Common myeloid progenitor, CD34-positive (primary cell): ENCODE data around the gene HHAT.
A peak's percentile ranks its signal among the peaks of the same experiment; 100 is the strongest.

ENCODE experiments used
- CTCF ChIA-PET: fragments of 350-600 bp; sonication (Branson Sonifier 250); formaldehyde crosslinking; loops from one replicate; lab custom pipeline; 2021; ENCODE audit warnings: antibody characterized with exemption; lab: Charles Lee
- POLR2A ChIA-PET: fragments of 350-600 bp; sonication (Branson Sonifier 250); formaldehyde crosslinking; loops from one replicate; lab custom pipeline; 2021; ENCODE audit warnings: antibody characterized with exemption; lab: Charles Lee
- DNase-seq, 3 donors: peaks; one replicate each; pipeline versions ENCODE4 v3.0.0 to v3.0.0-alpha.2; 2013
- H3K27ac ChIP-seq, 2 experiments: 1 replicate in 1 of 2; 2 replicates in 1 of 2; pipeline ENCODE4 v1.7.0; 2013; ENCODE audit warnings: inconsistent platforms in 2 of 2, low read length in 2 of 2, mild to moderate bottlenecking in 2 of 2, low read depth in 1 of 2, moderate library complexity in 1 of 2; ENCODE audit not compliant: severe bottlenecking in 2 of 2, insufficient read depth in 1 of 2, poor library complexity in 1 of 2
- H3K27me3 ChIP-seq, 5 experiments: replicated peaks in 2 of 5; 1 replicate in 3 of 5; 2 replicates in 2 of 5; pipeline versions ENCODE4 v1.6.1 to v1.7.0; 2013; ENCODE audit warnings: low read length in 4 of 5, mild to moderate bottlenecking in 2 of 5, moderate library complexity in 2 of 5, inconsistent platforms in 1 of 5; ENCODE audit not compliant: insufficient read depth in 5 of 5, control insufficient read depth in 4 of 5
- H3K36me3 ChIP-seq, 4 experiments: 1 replicate in 2 of 4; 2 replicates in 2 of 4; pipeline versions ENCODE4 v1.6.1 to v1.7.0; 2013; ENCODE audit warnings: low read length in 3 of 4, control low read depth in 1 of 4, mild to moderate bottlenecking in 1 of 4; ENCODE audit not compliant: control insufficient read depth in 4 of 4, insufficient read depth in 4 of 4
- H3K4me1 ChIP-seq, 4 experiments: 1 replicate in 3 of 4; 2 replicates in 1 of 4; pipeline versions ENCODE4 v1.6.1 to v1.7.1; 2013; ENCODE audit warnings: low read length in 3 of 4, mild to moderate bottlenecking in 3 of 4, control low read depth in 1 of 4, inconsistent platforms in 1 of 4, moderate library complexity in 1 of 4; ENCODE audit not compliant: control insufficient read depth in 4 of 4, insufficient read depth in 4 of 4; ENCODE audit errors: control extremely low read depth in 1 of 4
- H3K4me3 ChIP-seq, 7 experiments: 1 replicate in 4 of 7; 2 replicates in 3 of 7; pipeline versions ENCODE4 v1.5.1 to v1.7.0; 2013; ENCODE audit warnings: mild to moderate bottlenecking in 7 of 7, low read length in 6 of 7, moderate library complexity in 6 of 7, inconsistent platforms in 2 of 7, low read depth in 2 of 7, control low read depth in 1 of 7; ENCODE audit not compliant: insufficient read depth in 4 of 7, control insufficient read depth in 1 of 7; ENCODE audit errors: extremely low read depth in 1 of 7
- H3K9me3 ChIP-seq, 5 experiments: 1 replicate in 4 of 5; 2 replicates in 1 of 5; pipeline versions ENCODE4 v1.6.1 to v1.7.1; 2013; ENCODE audit warnings: low read length in 4 of 5, mild to moderate bottlenecking in 2 of 5, inconsistent platforms in 1 of 5, low read depth in 1 of 5, moderate library complexity in 1 of 5; ENCODE audit not compliant: control insufficient read depth in 4 of 5, insufficient read depth in 2 of 5; ENCODE audit errors: control extremely low read depth in 1 of 5
- WGBS: methylation state at CpG from one replicate; pipeline ENCODE4 v1.1.5; 2013; ENCODE audit not compliant: insufficient coverage; 5-methylcytosine and 5-hydroxymethylcytosine counted together

Gene HHAT

DNA sequence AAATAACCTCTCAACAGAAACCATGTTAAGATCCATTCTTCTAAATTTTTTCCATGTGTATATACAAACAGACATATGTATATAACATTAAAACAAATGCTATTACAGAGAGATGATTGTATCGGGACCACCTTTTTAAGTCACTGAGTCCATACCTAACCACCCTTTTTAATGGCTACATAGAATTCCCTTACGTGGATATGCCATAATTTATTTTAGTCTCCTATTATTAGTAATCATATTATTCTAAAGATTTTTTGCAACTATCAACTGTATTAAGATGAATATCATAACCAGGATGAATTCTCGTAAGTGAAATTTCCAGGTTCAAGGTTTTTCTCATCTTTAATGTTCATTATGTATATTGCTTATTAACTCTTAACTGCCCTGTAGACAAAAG is 259.7 kb downstream of the HHAT start:
- Histone ChIP-seq H3K9me3 (no peaks in the 10 kb centered on the region), H3K27ac (no peak overlapping the region), H3K27me3 (no peaks in the 10 kb centered on the region), H3K4me3 (no peak overlapping the region), H3K36me3 (no peaks in the 10 kb centered on the region), H3K4me1 (peaks cover 1 to 5% (median 4%) of the 10 kb centered on the region in 4 experiments)
- ChIA-PET POLR2A (no interaction called here), CTCF (interaction anchor here (7.8 to 8.3 kb wide), 2 partner anchors 140 to 545 kb away, joined by 55 to 93 read pairs; partner anchors contain the start of gene KCNH1)
- DNase-seq, result no peak
- no CpG with 5 or more reads among the region's 3 CpGs for WGBS

GRCh38 chr1:210588946-210589345 is 260.2 kb downstream of the HHAT start:
- ChIA-PET POLR2A (interaction anchor here (0.6 kb wide), 1 partner anchor 361 kb away, joined by 3 read pairs; no protein-coding TSS in a partner anchor), CTCF (interaction anchor here (8.3 kb wide), 1 partner anchor 140 kb away, joined by 55 read pairs; no protein-coding TSS in a partner anchor)
- H3K36me3 ChIP-seq, result no peaks in the 10 kb centered on the region
- WGBS, result 100% methylated on average over 1 of the region's 3 CpGs
- no peaks in the 10 kb centered on the region for H3K27me3 ChIP-seq
- no peaks in the 10 kb centered on the region for H3K9me3 ChIP-seq
- no peak overlapping the region for H3K4me3 ChIP-seq
- peaks cover 0 to 2% (median 0%) of the 10 kb centered on the region in 4 experiments for H3K4me1 ChIP-seq
- DNase-seq, result no peak
- no peak overlapping the region for H3K27ac ChIP-seq

GRCh38 chr1:210591214-210591613 is 262.5 kb downstream of the HHAT start:
- no peaks in the 10 kb centered on the region for H3K27me3 ChIP-seq
- WGBS, result no CpG with 5 or more reads among the region's 1 CpG
- no peaks in the 10 kb centered on the region for H3K4me1 ChIP-seq
- DNase-seq, result no peak
- no peak overlapping the region for H3K4me3 ChIP-seq
- H3K9me3 ChIP-seq, result peaks cover 0 to 2% (median 0%) of the 10 kb centered on the region in 5 experiments
- H3K27ac ChIP-seq, result no peak overlapping the region
- ChIA-PET CTCF (interaction anchor here (1.6 kb wide), 1 partner anchor 8 kb away, joined by 3 read pairs; no protein-coding TSS in a partner anchor), POLR2A (no interaction called here)
- H3K36me3 ChIP-seq, result no peaks in the 10 kb centered on the region

- peaks cover 0 to 2% (median 0%) of the 10 kb centered on the region in 5 experiments for H3K9me3 ChIP-seq
- DNase-seq, result no peak
- POLR2A ChIA-PET, result no interaction called here
- no peaks in the 10 kb centered on the region for H3K27me3 ChIP-seq
- H3K4me3 ChIP-seq, result no peak overlapping the region
- no peaks in the 10 kb centered on the region for H3K36me3 ChIP-seq
- whole genome bisulfite sequencing, result 67% methylated on average over 1 of the region's 3 CpGs
- CTCF ChIA-PET, result no interaction called here
- H3K4me1 ChIP-seq, result peaks cover 0 to 18% (median 13%) of the 10 kb centered on the region in 4 experiments
- H3K27ac ChIP-seq, result no peak overlapping the region
Observed at GRCh38 chr1:210594605-210595004, 265.9 kb downstream of the HHAT start.

- peaks cover 0 to 18% (median 13%) of the 10 kb centered on the region in 4 experiments for H3K4me1 ChIP-seq
- H3K27me3 ChIP-seq, result no peaks in the 10 kb centered on the region
- no peak overlapping the region for H3K27ac ChIP-seq
- H3K36me3 ChIP-seq, result no peaks in the 10 kb centered on the region
- 94% methylated on average over 2 of the region's 2 CpGs for WGBS
- DNase-seq, result no peak
- POLR2A ChIA-PET, result no interaction called here
- H3K9me3 ChIP-seq, result peaks cover 0 to 2% (median 0%) of the 10 kb centered on the region in 5 experiments
- CTCF ChIA-PET, result interaction anchor here (0.6 kb wide), 1 partner anchor 9 kb away, joined by 3 read pairs; no protein-coding TSS in a partner anchor
- H3K4me3 ChIP-seq, result no peak overlapping the region
Observed at GRCh38 chr1:210596641-210597040, 267.9 kb downstream of the HHAT start.

DNA sequence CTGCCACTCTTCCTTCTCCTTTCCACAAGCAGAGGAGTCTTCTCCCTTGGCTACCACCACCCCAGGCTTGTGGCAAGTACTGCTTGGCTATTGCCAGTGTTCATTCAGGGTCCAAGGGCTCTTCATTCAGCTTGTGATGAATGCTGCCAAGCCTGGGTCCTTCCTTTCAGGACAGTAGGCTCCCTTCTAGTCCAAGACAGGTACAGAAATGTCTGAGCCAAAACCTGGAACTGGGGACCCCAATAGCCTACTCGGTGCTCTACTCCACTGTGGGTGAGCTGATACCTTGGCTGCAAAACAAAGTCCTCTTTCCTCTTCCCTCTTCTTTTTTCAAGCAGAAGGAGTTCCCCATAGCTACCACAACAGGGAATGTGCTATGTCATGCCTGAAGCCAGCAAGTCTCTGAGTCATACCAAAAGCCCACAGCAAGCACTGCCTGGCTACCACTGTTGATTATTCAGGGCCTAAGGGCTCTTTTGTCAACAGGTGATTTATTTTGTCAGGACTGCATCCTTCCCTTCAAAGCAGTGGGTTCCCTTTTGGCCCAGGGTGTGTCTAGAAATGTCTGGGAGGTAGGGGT is 268.9 kb downstream of the HHAT start:
- 0% methylated on average over 1 of the region's 1 CpG for WGBS
- peak; percentile 79 to 97 (median 94) for DNase-seq
- peaks cover 0 to 18% (median 13%) of the 10 kb centered on the region in 4 experiments for H3K4me1 ChIP-seq
- CTCF ChIA-PET, result interaction anchor here (0.7 to 0.8 kb wide), 2 partner anchors 10 to 13 kb away, joined by 3 read pairs; no protein-coding TSS in a partner anchor
- peak overlapping the region; percentile 52 to 77 for H3K27ac ChIP-seq
- no peaks in the 10 kb centered on the region for H3K36me3 ChIP-seq
- H3K9me3 ChIP-seq, result peaks cover 0 to 2% (median 0%) of the 10 kb centered on the region in 5 experiments
- H3K4me3 ChIP-seq, result no peak overlapping the region
- POLR2A ChIA-PET, result interaction anchor here (0.6 to 1.0 kb wide), 2 partner anchors 13 to 81 kb away, joined by 3 to 5 read pairs; no protein-coding TSS in a partner anchor
- H3K27me3 ChIP-seq, result no peaks in the 10 kb centered on the region

DNA sequence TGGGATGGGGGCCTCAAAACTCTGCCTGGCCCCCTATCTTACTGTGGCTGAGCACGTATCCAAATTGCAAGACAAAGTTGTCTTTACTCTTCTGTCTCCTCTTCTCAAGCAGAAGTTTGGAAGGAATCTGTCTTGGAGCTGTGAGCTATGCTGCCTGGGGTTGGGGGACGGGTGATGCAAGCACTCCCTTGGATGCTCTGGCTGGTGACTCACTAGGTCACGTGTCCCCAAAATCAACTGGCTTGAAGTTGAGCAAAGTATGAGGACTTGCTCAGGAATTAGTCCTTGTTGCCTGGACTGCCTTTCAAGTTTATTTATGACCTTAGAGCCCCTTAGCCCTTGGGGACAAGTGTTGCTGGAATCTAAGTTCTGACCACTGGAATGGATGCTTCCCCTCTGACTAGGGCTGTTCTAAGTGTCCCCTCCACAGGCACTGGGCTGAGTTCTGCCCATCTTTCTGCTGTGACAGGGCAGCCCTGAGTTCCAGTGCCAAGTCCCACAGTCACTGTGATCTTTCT is 269.5 kb downstream of the HHAT start:
- Histone ChIP-seq H3K4me3 (no peak overlapping the region), H3K36me3 (no peaks in the 10 kb centered on the region), H3K9me3 (peaks cover 0 to 2% (median 0%) of the 10 kb centered on the region in 5 experiments), H3K4me1 (peaks cover 0 to 18% (median 13%) of the 10 kb centered on the region in 4 experiments), H3K27ac (peak overlapping the region; percentile 52 to 77), H3K27me3 (no peaks in the 10 kb centered on the region)
- peak; percentile 61 to 92 (median 87) for DNase-seq
- CTCF ChIA-PET, result interaction anchor here (0.7 to 0.8 kb wide), 2 partner anchors 11 to 13 kb away, joined by 3 read pairs; no protein-coding TSS in a partner anchor
- POLR2A ChIA-PET, result interaction anchor here (0.6 to 1.0 kb wide), 2 partner anchors 14 to 81 kb away, joined by 3 to 5 read pairs; no protein-coding TSS in a partner anchor
- WGBS, result 83% methylated on average over 2 of the region's 3 CpGs
